LNCaP clone FGC (cell line): ENCODE results near the gene FZD1.

Experiments
- DNase-seq: peaks from one replicate; pipeline ENCODE4 v3.0.0-alpha.2; 2011; ENCODE audit warnings: low read depth
- H3K4me3 ChIP-seq: 2 replicates; pipeline ENCODE4 v1.5.1; 2011; ENCODE audit warnings: mild to moderate bottlenecking, low read depth, low read length, control low read depth
- CTCF ChIP-seq: IDR thresholded peaks from 2 replicates; pipeline ENCODE4 v1.5.1; 2012; ENCODE audit warnings: mild to moderate bottlenecking; ENCODE audit not compliant: control insufficient read depth, insufficient read depth; ENCODE audit errors: extremely low read depth

The FZD1 gene

DNA sequence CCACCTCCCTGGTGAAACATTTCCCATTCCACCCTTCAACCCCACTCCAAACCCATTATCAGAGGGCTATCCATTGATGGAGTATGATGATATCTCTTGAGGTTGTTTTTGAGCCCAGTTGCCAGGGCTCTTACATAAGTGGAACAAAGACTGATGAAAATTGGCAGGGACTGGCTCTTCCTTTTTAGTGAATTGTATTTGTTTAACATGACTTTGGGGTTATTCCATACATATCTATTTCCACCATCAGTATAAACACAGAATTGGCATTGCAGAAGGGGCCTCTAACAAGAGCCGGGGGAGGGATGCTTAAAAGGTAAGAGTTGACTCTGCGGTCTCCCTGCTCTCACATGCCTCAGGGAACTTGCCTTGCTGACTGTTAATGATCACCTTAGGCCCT is 28.9 kb downstream of the FZD1 start:
- TF ChIP-seq CTCF: no peak
- no peak for DNase-seq
- H3K4me3 ChIP-seq: no peak overlapping the region

DNA sequence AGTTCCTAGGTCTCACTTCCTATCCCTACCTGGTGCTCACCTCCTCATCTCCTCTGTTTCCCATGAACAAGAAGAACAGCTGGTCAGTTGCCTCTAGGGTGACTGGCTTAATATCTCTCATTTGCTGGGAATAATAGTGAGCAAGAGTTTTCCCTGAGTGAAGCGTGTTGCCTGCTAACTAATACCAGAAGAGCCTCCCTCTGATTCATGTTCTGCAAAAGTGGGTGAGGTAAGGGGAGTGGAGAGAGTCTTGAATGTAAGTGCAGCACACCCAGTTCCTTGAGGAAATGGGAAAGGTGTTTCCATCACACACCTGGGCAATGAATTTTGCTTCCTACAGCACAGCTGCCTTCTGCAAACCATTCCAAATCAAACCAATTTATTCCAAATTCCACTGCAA is 29.6 kb downstream of the FZD1 start:
- no peak for TF ChIP-seq CTCF
- H3K4me3 ChIP-seq: no peak overlapping the region
- no peak for DNase-seq

GRCh38 chr7:91294639-91295220 is 30.5 kb downstream of the FZD1 start:
- no peak for TF ChIP-seq CTCF
- no peak for DNase-seq
- no peak overlapping the region for H3K4me3 ChIP-seq

DNA sequence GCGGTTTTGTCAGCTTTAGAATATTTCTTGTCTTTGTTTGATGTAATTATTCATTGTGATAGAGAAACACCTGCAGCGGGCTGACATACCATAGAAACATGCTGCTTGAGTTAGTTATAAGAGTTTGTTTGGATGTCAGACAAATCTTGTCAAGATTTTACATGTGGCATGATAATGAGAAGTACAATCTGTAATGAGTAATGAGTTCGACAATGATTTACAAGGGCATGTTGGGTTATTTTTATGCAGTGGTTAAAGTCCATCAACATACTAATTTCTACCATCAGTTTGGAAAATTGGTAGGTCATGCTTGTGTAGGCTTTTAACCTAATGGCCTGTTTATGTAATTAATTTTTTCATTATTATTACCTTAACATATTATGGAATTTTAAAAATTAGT is 31.3 kb downstream of the FZD1 start:
- no peak for DNase-seq
- no peak for TF ChIP-seq CTCF
- no peak overlapping the region for H3K4me3 ChIP-seq

- H3K4me3 ChIP-seq: no peak overlapping the region
- no peak for TF ChIP-seq CTCF
- no peak for DNase-seq
Measured at GRCh38 chr7:91297939-91298338, 33.7 kb downstream of the FZD1 start.

DNA sequence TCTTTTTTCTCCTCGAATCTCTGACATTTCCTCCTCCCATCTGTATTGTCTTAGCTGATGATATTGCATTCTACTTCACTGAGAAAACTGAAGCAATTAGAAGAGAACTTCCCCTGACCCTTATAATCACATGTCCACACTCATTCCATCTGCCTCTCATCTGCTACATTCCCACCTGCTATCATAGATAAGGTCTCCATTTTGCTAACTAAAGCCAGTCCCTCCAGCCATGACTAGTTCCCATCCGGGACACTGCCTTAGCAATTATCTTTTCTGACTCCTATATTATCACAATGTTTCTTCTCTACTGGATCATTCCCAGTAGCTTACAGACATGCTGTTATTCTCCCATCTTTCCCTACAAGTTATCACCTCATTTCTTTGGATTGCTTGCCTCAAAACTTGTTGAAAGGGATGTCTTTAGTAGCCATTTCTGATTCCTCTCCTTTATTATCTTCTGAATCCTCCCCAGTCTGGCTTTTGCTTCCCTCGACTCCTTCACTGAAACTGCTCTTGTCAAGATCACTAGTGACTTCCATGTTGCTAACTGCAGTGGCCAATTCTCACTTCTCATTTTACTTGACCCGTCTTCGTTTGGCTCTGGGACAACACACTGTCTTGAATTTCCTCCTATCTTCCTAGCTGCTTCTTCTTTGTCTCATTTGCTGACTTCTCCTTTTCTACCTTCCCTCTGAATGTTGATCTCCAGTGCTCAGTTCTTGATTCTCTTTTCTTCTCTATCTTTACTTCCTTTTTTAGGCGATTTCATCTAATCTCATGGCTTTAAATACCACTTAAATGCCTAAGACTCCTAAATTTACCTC is 35.9 kb downstream of the FZD1 start:
- no peak overlapping the region for H3K4me3 ChIP-seq
- no peak for DNase-seq
- no peak for TF ChIP-seq CTCF

DNA sequence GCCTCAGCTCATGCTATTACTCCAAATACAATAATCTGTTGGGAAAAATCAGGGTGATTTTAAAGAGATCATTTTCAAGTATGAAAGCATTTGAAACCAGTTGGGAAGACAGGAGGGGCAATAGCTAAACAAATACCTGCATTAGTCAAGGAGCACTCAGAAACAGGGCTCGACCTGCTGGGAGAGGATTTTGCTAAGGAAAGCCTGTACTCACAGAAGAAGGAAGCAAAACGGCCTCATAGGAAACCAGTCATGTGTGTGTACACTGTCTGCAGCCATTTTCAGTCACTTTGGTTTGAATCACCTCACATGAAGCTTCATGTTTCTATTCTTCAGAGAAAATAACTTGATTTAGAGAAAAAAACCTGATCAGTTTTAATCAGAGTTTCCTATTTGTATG is 38.6 kb downstream of the FZD1 start:
- no peak overlapping the region for H3K4me3 ChIP-seq
- no peak for DNase-seq
- TF ChIP-seq CTCF: no peak
